ENCODE data around the gene VEGFA.

GRCh38 chr6:43824703-43825064, 54.7 kb downstream of the VEGFA start:
- TF ChIP-seq EZH2 (IDR thresholded peaks at IDR 0.05; ENCODE audit: low read depth) (no peak), CTCF (conservative IDR thresholded peaks at IDR 0.05) (no peak)

Measured in PC-9 (cell line).